ENCODE data around the gene BDKRB1.

DNA sequence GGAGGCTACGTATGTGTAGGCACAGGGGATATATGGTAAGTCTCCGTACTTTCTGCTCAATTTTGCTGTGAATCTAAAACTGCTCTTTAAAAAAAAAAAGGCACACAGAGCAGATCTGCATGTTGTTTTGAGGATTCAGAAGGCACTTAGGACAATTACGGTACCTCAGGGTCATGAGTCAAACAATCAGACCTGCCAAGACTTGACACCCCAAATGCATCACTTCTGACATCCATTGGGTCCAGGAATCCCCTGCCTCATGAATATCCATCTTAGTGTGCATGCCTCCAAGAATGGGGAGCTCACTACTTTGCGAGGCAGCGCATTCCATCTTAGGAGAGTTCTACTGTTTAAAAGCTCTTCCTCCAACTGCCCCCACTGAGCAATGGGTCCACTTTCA, 48.3 kb upstream of the BDKRB1 start:
- TF ChIP-seq, protein P1, sequence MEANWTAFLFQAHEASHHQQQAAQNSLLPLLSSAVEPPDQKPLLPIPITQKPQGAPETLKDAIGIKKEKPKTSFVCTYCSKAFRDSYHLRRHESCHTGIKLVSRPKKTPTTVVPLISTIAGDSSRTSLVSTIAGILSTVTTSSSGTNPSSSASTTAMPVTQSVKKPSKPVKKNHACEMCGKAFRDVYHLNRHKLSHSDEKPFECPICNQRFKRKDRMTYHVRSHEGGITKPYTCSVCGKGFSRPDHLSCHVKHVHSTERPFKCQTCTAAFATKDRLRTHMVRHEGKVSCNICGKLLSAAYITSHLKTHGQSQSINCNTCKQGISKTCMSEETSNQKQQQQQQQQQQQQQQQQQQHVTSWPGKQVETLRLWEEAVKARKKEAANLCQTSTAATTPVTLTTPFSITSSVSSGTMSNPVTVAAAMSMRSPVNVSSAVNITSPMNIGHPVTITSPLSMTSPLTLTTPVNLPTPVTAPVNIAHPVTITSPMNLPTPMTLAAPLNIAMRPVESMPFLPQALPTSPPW (CRISPR knock-in tag; IDR thresholded peaks at IDR 0.05): no peak
- TF ChIP-seq ARHGAP35 (IDR thresholded peaks at IDR 0.05; ENCODE audit: partially characterized antibody): no peak
- TF ChIP-seq, protein P2, sequence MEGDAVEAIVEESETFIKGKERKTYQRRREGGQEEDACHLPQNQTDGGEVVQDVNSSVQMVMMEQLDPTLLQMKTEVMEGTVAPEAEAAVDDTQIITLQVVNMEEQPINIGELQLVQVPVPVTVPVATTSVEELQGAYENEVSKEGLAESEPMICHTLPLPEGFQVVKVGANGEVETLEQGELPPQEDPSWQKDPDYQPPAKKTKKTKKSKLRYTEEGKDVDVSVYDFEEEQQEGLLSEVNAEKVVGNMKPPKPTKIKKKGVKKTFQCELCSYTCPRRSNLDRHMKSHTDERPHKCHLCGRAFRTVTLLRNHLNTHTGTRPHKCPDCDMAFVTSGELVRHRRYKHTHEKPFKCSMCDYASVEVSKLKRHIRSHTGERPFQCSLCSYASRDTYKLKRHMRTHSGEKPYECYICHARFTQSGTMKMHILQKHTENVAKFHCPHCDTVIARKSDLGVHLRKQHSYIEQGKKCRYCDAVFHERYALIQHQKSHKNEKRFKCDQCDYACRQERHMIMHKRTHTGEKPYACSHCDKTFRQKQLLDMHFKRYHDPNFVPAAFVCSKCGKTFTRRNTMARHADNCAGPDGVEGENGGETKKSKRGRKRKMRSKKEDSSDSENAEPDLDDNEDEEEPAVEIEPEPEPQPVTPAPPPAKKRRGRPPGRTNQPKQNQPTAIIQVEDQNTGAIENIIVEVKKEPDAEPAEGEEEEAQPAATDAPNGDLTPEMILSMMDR (IDR thresholded peaks at IDR 0.05 in 2 of 3, conservative IDR thresholded peaks at IDR 0.05 in 1 of 3; ENCODE audit: insufficient read depth in 2 of 3, low read depth in 1 of 3, low read length in 3 of 3): no peak
